Measurements from ENCODE around the gene ZNF256. TPM values are rescaled to one million over a fixed set of nuclear protein-coding genes. Genes with fewer than 3 reads are reported as not detected.
A peak's percentile ranks its signal among the peaks of the same experiment; 100 is the strongest.

ZNF256 gene
- total RNA-seq = 10 to 100 TPM; 12.9 to 13.8 TPM

GRCh38 chr19:57947419-57948134 is at the start of gene ZNF256:
Gene ZNF256, minus strand, starts transcription at chr19:57947706. Its CDS starts 232 bp downstream, at chr19:57947474.
- no peaks in the 10 kb centered on the region for H3K27me3 Mint-ChIP-seq
- H3K9me3 Mint-ChIP-seq = peaks cover 48% of the 10 kb centered on the region
- peaks cover 46% of the 10 kb centered on the region for H3K36me3 Mint-ChIP-seq

GRCh38 chr19:57992841-57993240 is 45.3 kb upstream of the ZNF256 start:
- H3K27me3 Mint-ChIP-seq = no peaks in the 10 kb centered on the region
- H3K4me3 Mint-ChIP-seq = no peak overlapping the region
- H3K27ac Mint-ChIP-seq = no peak overlapping the region
- peaks cover 84% of the 10 kb centered on the region for H3K36me3 Mint-ChIP-seq
- H3K4me1 Mint-ChIP-seq = no peaks in the 10 kb centered on the region
- peaks cover 56% of the 10 kb centered on the region for H3K9me3 Mint-ChIP-seq
- no peak for DNase-seq

More at GRCh38 chr19:57947419-57948134, at the start of gene ZNF256:
- DNase-seq = peak; percentile 95
- H3K4me3 Mint-ChIP-seq = peak within 1 kb of the TSS; percentile 92
- H3K27ac Mint-ChIP-seq = peak within 1 kb of the TSS; percentile 95
- H3K4me1 Mint-ChIP-seq = peaks cover 13% of the 10 kb centered on the region

- DNase-seq = no peak
- no peak overlapping the region for H3K4me3 Mint-ChIP-seq
- H3K9me3 Mint-ChIP-seq = peaks cover 88% of the 10 kb centered on the region
- no peak overlapping the region for H3K27ac Mint-ChIP-seq
- H3K27me3 Mint-ChIP-seq = no peaks in the 10 kb centered on the region
- H3K4me1 Mint-ChIP-seq = no peaks in the 10 kb centered on the region
- peaks cover 96% of the 10 kb centered on the region for H3K36me3 Mint-ChIP-seq
Observed at GRCh38 chr19:57978586-57979289, 31.2 kb upstream of the ZNF256 start.

- DNase-seq = no peak
- H3K27ac Mint-ChIP-seq = no peak within 1 kb of the TSS
- H3K9me3 Mint-ChIP-seq = peaks cover 71% of the 10 kb centered on the region
- no peaks in the 10 kb centered on the region for H3K4me1 Mint-ChIP-seq
- H3K36me3 Mint-ChIP-seq = peaks cover 76% of the 10 kb centered on the region
- no peak within 1 kb of the TSS for H3K4me3 Mint-ChIP-seq
- H3K27me3 Mint-ChIP-seq = no peaks in the 10 kb centered on the region
Observed at GRCh38 chr19:57974434-57974833, 26.9 kb upstream of the ZNF256 start, which contains the start of gene C19orf18. Gene C19orf18, minus strand, starts transcription at chr19:57974534. Its CDS starts 102 bp downstream, at chr19:57974432.

GRCh38 chr19:57964761-57965160 is 17.3 kb upstream of the ZNF256 start:
- Mint-ChIP-seq H3K36me3 (peaks cover 36% of the 10 kb centered on the region), H3K27me3 (no peaks in the 10 kb centered on the region), H3K4me3 (no peak overlapping the region), H3K4me1 (no peaks in the 10 kb centered on the region), H3K9me3 (peaks cover 30% of the 10 kb centered on the region), H3K27ac (no peak overlapping the region)
- no peak for DNase-seq

- Mint-ChIP-seq H3K4me3 (no peak overlapping the region), H3K36me3 (peaks cover 35% of the 10 kb centered on the region), H3K27ac (no peak overlapping the region), H3K9me3 (peaks cover 28% of the 10 kb centered on the region), H3K4me1 (no peaks in the 10 kb centered on the region), H3K27me3 (no peaks in the 10 kb centered on the region)
- no peak for DNase-seq
Observed at GRCh38 chr19:57961785-57962184, 14.3 kb upstream of the ZNF256 start.

GRCh38 chr19:57954996-57955395 is 7.5 kb upstream of the ZNF256 start:
- Mint-ChIP-seq H3K36me3 (peaks cover 31% of the 10 kb centered on the region), H3K27ac (no peak overlapping the region), H3K9me3 (peaks cover 42% of the 10 kb centered on the region), H3K4me1 (no peaks in the 10 kb centered on the region), H3K4me3 (no peak overlapping the region), H3K27me3 (peaks cover 5% of the 10 kb centered on the region)
- DNase-seq = no peak

- Mint-ChIP-seq H3K9me3 (peaks cover 44% of the 10 kb centered on the region), H3K27me3 (peaks cover 5% of the 10 kb centered on the region), H3K4me3 (no peak overlapping the region), H3K4me1 (peaks cover 13% of the 10 kb centered on the region), H3K36me3 (peaks cover 37% of the 10 kb centered on the region), H3K27ac (no peak overlapping the region)
- DNase-seq = no peak
Observed at GRCh38 chr19:57949702-57950101, 2.2 kb upstream of the ZNF256 start.

- Mint-ChIP-seq H3K4me3 (no peak overlapping the region), H3K27me3 (peaks cover 5% of the 10 kb centered on the region), H3K27ac (no peak overlapping the region), H3K9me3 (peaks cover 44% of the 10 kb centered on the region), H3K4me1 (peaks cover 13% of the 10 kb centered on the region), H3K36me3 (peaks cover 37% of the 10 kb centered on the region)
- no peak for DNase-seq
Observed at GRCh38 chr19:57949296-57949695, 1.8 kb upstream of the ZNF256 start.

- H3K36me3 Mint-ChIP-seq = peaks cover 51% of the 10 kb centered on the region
- H3K27ac Mint-ChIP-seq = peak overlapping the region; percentile 95
- H3K4me1 Mint-ChIP-seq = peaks cover 13% of the 10 kb centered on the region
- peaks cover 53% of the 10 kb centered on the region for H3K9me3 Mint-ChIP-seq
- H3K4me3 Mint-ChIP-seq = peak overlapping the region; percentile 92
- H3K27me3 Mint-ChIP-seq = no peaks in the 10 kb centered on the region
- no peak for DNase-seq
Observed at GRCh38 chr19:57947088-57947418, 453 bp downstream of the ZNF256 start.

- H3K27ac Mint-ChIP-seq = peak overlapping the region; percentile 95
- no peaks in the 10 kb centered on the region for H3K27me3 Mint-ChIP-seq
- DNase-seq = no peak
- peaks cover 59% of the 10 kb centered on the region for H3K36me3 Mint-ChIP-seq
- H3K9me3 Mint-ChIP-seq = peaks cover 57% of the 10 kb centered on the region
- peaks cover 13% of the 10 kb centered on the region for H3K4me1 Mint-ChIP-seq
- H3K4me3 Mint-ChIP-seq = peak overlapping the region; percentile 92
Observed at GRCh38 chr19:57946316-57946715, 1.2 kb downstream of the ZNF256 start.

GRCh38 chr19:57941593-57941992 is 5.9 kb downstream of the ZNF256 start:
- no peak overlapping the region for H3K27ac Mint-ChIP-seq
- H3K9me3 Mint-ChIP-seq = peaks cover 68% of the 10 kb centered on the region
- H3K4me3 Mint-ChIP-seq = no peak overlapping the region
- no peak for DNase-seq
- H3K36me3 Mint-ChIP-seq = peaks cover 94% of the 10 kb centered on the region
- H3K27me3 Mint-ChIP-seq = no peaks in the 10 kb centered on the region
- H3K4me1 Mint-ChIP-seq = peaks cover 10% of the 10 kb centered on the region

- H3K4me3 Mint-ChIP-seq = no peak overlapping the region
- peaks cover 47% of the 10 kb centered on the region for H3K9me3 Mint-ChIP-seq
Observed at GRCh38 chr19:57935731-57936130, 11.8 kb downstream of the ZNF256 start.

GRCh38 chr19:57934820-57935665 is 12.5 kb downstream of the ZNF256 start, which contains the start of gene ZNF418:
Gene ZNF418, minus strand, starts transcription at chr19:57935402. Its CDS starts 1,580 bp downstream, at chr19:57933822.
- peak; percentile 60 for DNase-seq
- Mint-ChIP-seq H3K4me3 (peak within 1 kb of the TSS; percentile 90), H3K4me1 (peaks cover 10% of the 10 kb centered on the region), H3K27ac (peak within 1 kb of the TSS; percentile 87), H3K36me3 (peaks cover 95% of the 10 kb centered on the region), H3K27me3 (no peaks in the 10 kb centered on the region), H3K9me3 (peaks cover 52% of the 10 kb centered on the region)

More at GRCh38 chr19:57935731-57936130, 11.8 kb downstream of the ZNF256 start:
- H3K27me3 Mint-ChIP-seq = no peaks in the 10 kb centered on the region
- H3K27ac Mint-ChIP-seq = no peak overlapping the region
- peaks cover 10% of the 10 kb centered on the region for H3K4me1 Mint-ChIP-seq
- no peak for DNase-seq
- H3K36me3 Mint-ChIP-seq = peaks cover 93% of the 10 kb centered on the region

GRCh38 chr19:57927587-57927986 is 19.9 kb downstream of the ZNF256 start:
- no peak for DNase-seq
- peaks cover 54% of the 10 kb centered on the region for H3K9me3 Mint-ChIP-seq
- peaks cover 90% of the 10 kb centered on the region for H3K36me3 Mint-ChIP-seq
- H3K4me1 Mint-ChIP-seq = no peaks in the 10 kb centered on the region
- no peak overlapping the region for H3K27ac Mint-ChIP-seq
- H3K27me3 Mint-ChIP-seq = no peaks in the 10 kb centered on the region
- no peak overlapping the region for H3K4me3 Mint-ChIP-seq
